HG02852 (cell line): ENCODE results near the gene DNAJC6.
"Not testable (repeated sequence)": the region's sequence is repeated elsewhere in the genome, so short reads cannot be mapped to it uniquely, and the experiment has no call there.

ENCODE experiments used
- ATAC-seq: cut with Tn5 transposase; IDR thresholded peaks from one replicate; pipeline ENCODE4 v1.9.1; 2021; ENCODE audit warnings: mild to moderate bottlenecking, moderate library complexity; ENCODE audit not compliant: unreplicated experiment

Gene DNAJC6

GRCh38 chr1:65355031-65355712 is 45.8 kb downstream of the DNAJC6 start:
- no peak for ATAC-seq

- ATAC-seq, result no peak
These were observed 48.1 kb downstream of the DNAJC6 start for GRCh38 chr1:65357291-65357960.

- ATAC-seq, result no peak
These were observed 50.5 kb downstream of the DNAJC6 start for GRCh38 chr1:65359888-65360287.

- ATAC-seq, result no peak
These were observed 51.3 kb downstream of the DNAJC6 start for GRCh38 chr1:65360648-65361047.

GRCh38 chr1:65362545-65362944 is 53.2 kb downstream of the DNAJC6 start:
- no peak for ATAC-seq

GRCh38 chr1:65363484-65363883 is 54.1 kb downstream of the DNAJC6 start:
- ATAC-seq, result no peak

- no peak for ATAC-seq
These were observed 59.1 kb downstream of the DNAJC6 start for GRCh38 chr1:65368403-65368802.

- no peak for ATAC-seq
These were observed 62.2 kb downstream of the DNAJC6 start for GRCh38 chr1:65371544-65371943.

GRCh38 chr1:65372557-65372956 is 63.2 kb downstream of the DNAJC6 start:
- ATAC-seq, result no peak

- ATAC-seq, result no peak
These were observed 68.3 kb downstream of the DNAJC6 start for GRCh38 chr1:65377496-65378246.

- ATAC-seq, result no peak
These were observed 69.1 kb downstream of the DNAJC6 start for GRCh38 chr1:65378247-65378946.

- ATAC-seq, result not testable (repeated sequence)
These were observed 75.1 kb downstream of the DNAJC6 start for GRCh38 chr1:65384426-65384825.

- no peak for ATAC-seq
These were observed 77.1 kb downstream of the DNAJC6 start for GRCh38 chr1:65386439-65386838.

GRCh38 chr1:65387821-65388220 is 78.5 kb downstream of the DNAJC6 start:
- no peak for ATAC-seq

- ATAC-seq, result no peak
These were observed 79.8 kb downstream of the DNAJC6 start for GRCh38 chr1:65388908-65389695.

- no peak for ATAC-seq
These were observed 83.2 kb downstream of the DNAJC6 start for GRCh38 chr1:65392497-65392896.

GRCh38 chr1:65393347-65393746 is 84.0 kb downstream of the DNAJC6 start:
- ATAC-seq, result peak; percentile 93

- no peak for ATAC-seq
These were observed 84.6 kb downstream of the DNAJC6 start for GRCh38 chr1:65393928-65394327.

GRCh38 chr1:65395887-65396612 is 86.7 kb downstream of the DNAJC6 start:
- no peak for ATAC-seq

- no peak for ATAC-seq
These were observed 88.7 kb downstream of the DNAJC6 start for GRCh38 chr1:65398083-65398482.
